ENCODE results near the gene SUGP1.

Gene SUGP1

DNA sequence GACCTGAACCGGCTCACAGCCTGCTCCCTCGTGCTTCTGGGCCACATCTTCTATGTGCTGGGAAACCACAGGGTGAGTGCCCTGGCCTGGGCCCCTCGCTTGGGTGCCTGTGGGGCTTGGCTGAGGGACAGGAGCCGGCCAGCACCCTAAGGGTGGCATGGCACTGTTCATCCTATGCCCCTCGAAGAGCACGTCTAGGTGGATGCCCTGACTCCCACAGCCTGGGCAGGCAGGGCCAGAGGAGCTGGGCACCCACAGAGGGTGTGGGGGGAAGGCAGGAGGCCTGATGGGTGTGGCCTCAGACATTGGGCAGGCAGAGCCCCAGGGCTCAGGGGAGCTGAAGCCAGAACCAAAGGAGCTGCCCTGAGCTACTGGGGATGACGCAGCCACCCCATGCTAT is 29.1 kb upstream of the SUGP1 start:
- no peak overlapping the region for H3K4me3 ChIP-seq
- no peak for DNase-seq (ENCODE audit: low spot score)
- H3K27ac ChIP-seq, result no peak overlapping the region
- TF ChIP-seq, protein P1, sequence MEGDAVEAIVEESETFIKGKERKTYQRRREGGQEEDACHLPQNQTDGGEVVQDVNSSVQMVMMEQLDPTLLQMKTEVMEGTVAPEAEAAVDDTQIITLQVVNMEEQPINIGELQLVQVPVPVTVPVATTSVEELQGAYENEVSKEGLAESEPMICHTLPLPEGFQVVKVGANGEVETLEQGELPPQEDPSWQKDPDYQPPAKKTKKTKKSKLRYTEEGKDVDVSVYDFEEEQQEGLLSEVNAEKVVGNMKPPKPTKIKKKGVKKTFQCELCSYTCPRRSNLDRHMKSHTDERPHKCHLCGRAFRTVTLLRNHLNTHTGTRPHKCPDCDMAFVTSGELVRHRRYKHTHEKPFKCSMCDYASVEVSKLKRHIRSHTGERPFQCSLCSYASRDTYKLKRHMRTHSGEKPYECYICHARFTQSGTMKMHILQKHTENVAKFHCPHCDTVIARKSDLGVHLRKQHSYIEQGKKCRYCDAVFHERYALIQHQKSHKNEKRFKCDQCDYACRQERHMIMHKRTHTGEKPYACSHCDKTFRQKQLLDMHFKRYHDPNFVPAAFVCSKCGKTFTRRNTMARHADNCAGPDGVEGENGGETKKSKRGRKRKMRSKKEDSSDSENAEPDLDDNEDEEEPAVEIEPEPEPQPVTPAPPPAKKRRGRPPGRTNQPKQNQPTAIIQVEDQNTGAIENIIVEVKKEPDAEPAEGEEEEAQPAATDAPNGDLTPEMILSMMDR (IDR thresholded peaks at IDR 0.05), result no peak

DNA sequence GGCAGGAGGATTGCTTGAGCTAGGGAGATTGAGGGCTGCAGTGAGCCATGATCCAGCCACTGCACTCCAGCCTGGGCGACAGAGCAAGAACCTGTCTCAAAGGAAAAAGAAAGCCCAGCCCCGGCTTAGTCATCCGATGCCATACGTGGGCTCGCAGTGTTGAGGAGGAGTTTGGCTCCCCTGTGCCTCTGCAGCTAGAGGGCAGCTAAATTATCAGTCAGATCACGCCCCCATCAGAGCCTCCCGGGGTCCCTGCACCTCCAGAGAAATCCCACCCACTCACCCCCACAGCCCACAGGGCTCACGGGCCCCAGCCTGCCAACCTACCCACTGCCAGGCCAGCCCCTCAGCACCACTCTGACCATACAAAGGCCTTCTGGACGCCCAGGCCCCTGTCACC is 28.0 kb upstream of the SUGP1 start:
- DNase-seq (ENCODE audit: low spot score), result no peak
- Histone ChIP-seq H3K27ac (no peak overlapping the region), H3K4me3 (no peak overlapping the region)
- TF ChIP-seq, protein P1 (IDR thresholded peaks at IDR 0.05), result no peak

- TF ChIP-seq, protein P1 (IDR thresholded peaks at IDR 0.05), result no peak
- no peak overlapping the region for H3K4me3 ChIP-seq
- DNase-seq (ENCODE audit: low spot score), result no peak
- no peak overlapping the region for H3K27ac ChIP-seq
These were observed 27.2 kb upstream of the SUGP1 start for GRCh38 chr19:19347401-19348110.

DNA sequence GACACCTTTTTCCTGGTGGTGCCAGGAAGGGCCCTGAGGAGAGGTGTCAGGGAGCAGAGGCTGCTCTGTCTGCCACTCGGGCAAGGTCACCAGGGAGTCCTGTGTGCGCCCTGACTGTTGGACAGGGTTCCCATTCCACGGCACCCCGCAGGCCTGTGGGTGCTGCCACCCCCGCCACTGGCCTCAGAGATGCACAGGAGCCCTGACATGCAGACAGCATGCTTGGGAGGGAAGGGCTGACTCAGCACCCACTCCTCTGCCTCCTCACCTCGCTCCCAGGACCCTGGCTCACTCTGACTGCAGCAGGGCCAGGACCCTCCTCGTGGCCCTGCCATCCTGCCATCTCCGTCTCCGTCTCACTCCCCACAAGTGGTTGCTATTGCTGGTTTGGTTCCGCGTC is 25.7 kb upstream of the SUGP1 start:
- H3K4me3 ChIP-seq, result no peak overlapping the region
- no peak for DNase-seq (ENCODE audit: low spot score)
- H3K27ac ChIP-seq, result no peak overlapping the region
- TF ChIP-seq, protein P1 (IDR thresholded peaks at IDR 0.05), result no peak

DNA sequence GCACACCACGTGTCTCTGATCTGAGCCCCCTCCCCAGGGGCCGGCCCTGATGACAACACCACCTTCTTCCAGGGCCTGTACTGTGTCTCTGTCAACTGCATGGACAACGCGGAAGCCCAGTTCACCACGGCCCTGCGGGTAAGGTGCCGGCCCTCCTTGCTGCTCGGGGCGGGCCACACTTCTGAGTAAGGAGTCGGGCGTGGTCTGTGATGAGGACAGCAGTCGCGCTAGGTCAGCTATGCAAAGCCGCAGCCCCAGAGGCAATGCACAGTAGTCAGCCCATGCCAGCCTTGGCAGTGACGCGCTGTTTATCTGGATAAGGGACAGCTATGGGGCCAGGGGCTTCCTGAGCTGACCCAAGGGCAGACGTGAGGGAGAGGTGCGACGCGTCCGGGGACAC is 24.9 kb upstream of the SUGP1 start:
- no peak for DNase-seq (ENCODE audit: low spot score)
- Histone ChIP-seq H3K4me3 (no peak overlapping the region), H3K27ac (no peak overlapping the region)
- TF ChIP-seq, protein P1 (IDR thresholded peaks at IDR 0.05), result no peak

GRCh38 chr19:19343762-19344161 is 23.5 kb upstream of the SUGP1 start:
- H3K4me3 ChIP-seq, result no peak overlapping the region
- TF ChIP-seq, protein P1 (IDR thresholded peaks at IDR 0.05), result no peak
- no peak for DNase-seq (ENCODE audit: low spot score)
- H3K27ac ChIP-seq, result no peak overlapping the region

DNA sequence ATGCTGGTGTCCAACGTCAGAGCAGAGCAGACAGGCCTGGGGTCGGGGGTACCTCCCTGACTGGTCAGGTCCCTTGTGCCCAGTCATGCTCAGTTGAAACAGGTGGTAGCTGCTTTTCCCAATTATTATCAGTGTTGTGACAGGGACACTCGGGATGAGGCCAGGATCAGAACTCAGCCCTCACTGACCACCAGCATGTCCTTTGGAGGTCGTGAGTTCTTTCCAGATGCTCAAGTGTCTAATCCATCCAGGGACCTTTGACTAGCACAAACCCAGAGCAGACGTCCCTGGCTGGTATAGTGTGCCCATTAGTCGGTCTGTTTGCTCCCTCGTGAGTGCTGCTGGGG is 22.7 kb upstream of the SUGP1 start:
- Histone ChIP-seq H3K4me3 (no peak overlapping the region), H3K27ac (no peak overlapping the region)
- DNase-seq (ENCODE audit: low spot score), result no peak
- TF ChIP-seq, protein P1 (IDR thresholded peaks at IDR 0.05), result no peak

All from coronary artery (tissue), 2 donors.